ENCODE measurements around the gene ZNF732.

The ZNF732 gene

GRCh38 chr4:304969-305680, at the start of gene ZNF732:
Gene ZNF732, minus strand, starts transcription at chr4:305474. Its CDS starts 164 bp downstream, at chr4:305310.
- H3K36me3 ChIP-seq = no peaks in the 10 kb centered on the region
- H3K9me3 ChIP-seq (replicated peaks in 1 of 11) = peaks cover 65 to 99% (median 82%) of the 10 kb centered on the region in 11 experiments
- peak within 1 kb of the TSS in 7 of 10 experiments; percentile 6 to 28 (median 21); a peak in 3 of 20 replicates for H3K4me3 ChIP-seq
- H3K27me3 ChIP-seq = peaks cover 0 to 30% (median 0%) of the 10 kb centered on the region in 11 experiments; a peak in 8 of 22 replicates
- H3K4me2 ChIP-seq = peak within 1 kb of the TSS; percentile 49 to 85 (median 80)
- no peak within 1 kb of the TSS; a peak in 1 of 22 replicates for H3K9ac ChIP-seq
- peak within 1 kb of the TSS in 8 of 11 experiments; percentile 38 to 70 (median 54); a peak in 12 of 22 replicates for H3K27ac ChIP-seq
- peaks cover 0 to 6% (median 0%) of the 10 kb centered on the region in 11 experiments; a peak in 1 of 22 replicates for H4K20me1 ChIP-seq
- TF ChIP-seq Cebpa-rat (IDR thresholded peaks at IDR 0.05) = no peak
- H3K4me1 ChIP-seq = peaks cover 16 to 34% (median 27%) of the 10 kb centered on the region in 10 experiments

- TF ChIP-seq Cebpa-rat (IDR thresholded peaks at IDR 0.05) = no peak
- Histone ChIP-seq H3K9ac (no peak overlapping the region), H3K4me2 (no peak overlapping the region), H3K4me1 (peaks cover 6 to 13% (median 8%) of the 10 kb centered on the region in 10 experiments; a peak in 15 of 20 replicates), H3K27ac (no peak overlapping the region), H3K36me3 (peaks cover 63 to 67% (median 65%) of the 10 kb centered on the region in 11 experiments), H3K9me3 (replicated peaks in 1 of 11) (peaks cover 89 to 100% (median 94%) of the 10 kb centered on the region in 11 experiments), H3K27me3 (peaks cover 0 to 26% (median 15%) of the 10 kb centered on the region in 11 experiments; a peak in 11 of 22 replicates), H3K4me3 (peak overlapping the region in 7 of 10 experiments; percentile 1 to 95 (median 83); a peak in 7 of 20 replicates), H4K20me1 (no peaks in the 10 kb centered on the region)
These were observed 34.7 kb upstream of the ZNF732 start for GRCh38 chr4:340011-340410.

- Histone ChIP-seq H3K4me3 (peak overlapping the region; percentile 83 to 97 (median 94)), H3K4me2 (peak overlapping the region; percentile 68 to 91 (median 86)), H3K9me3 (replicated peaks in 1 of 11) (peaks cover 80 to 98% (median 89%) of the 10 kb centered on the region in 11 experiments), H4K20me1 (no peaks in the 10 kb centered on the region), H3K9ac (peak overlapping the region; percentile 87 to 94 (median 91); a peak in 21 of 22 replicates), H3K4me1 (peaks cover 6 to 13% (median 8%) of the 10 kb centered on the region in 10 experiments; a peak in 15 of 20 replicates), H3K36me3 (peaks cover 50 to 54% (median 52%) of the 10 kb centered on the region in 11 experiments), H3K27ac (peak overlapping the region in 10 of 11 experiments; percentile 83 to 94 (median 89); a peak in 17 of 22 replicates), H3K27me3 (peaks cover 0 to 26% (median 15%) of the 10 kb centered on the region in 11 experiments; a peak in 11 of 22 replicates)
- no peak for TF ChIP-seq Cebpa-rat (IDR thresholded peaks at IDR 0.05)
These were observed 33.5 kb upstream of the ZNF732 start for GRCh38 chr4:338759-339097.

GRCh38 chr4:337932-338758, 32.9 kb upstream of the ZNF732 start:
- Histone ChIP-seq H3K4me1 (peaks cover 6 to 13% (median 8%) of the 10 kb centered on the region in 10 experiments; a peak in 15 of 20 replicates), H4K20me1 (no peaks in the 10 kb centered on the region), H3K27ac (peak overlapping the region; percentile 81 to 94 (median 88)), H3K4me2 (peak overlapping the region; percentile 68 to 91 (median 86)), H3K9me3 (replicated peaks in 1 of 11) (peaks cover 75 to 96% (median 89%) of the 10 kb centered on the region in 11 experiments), H3K36me3 (peaks cover 44 to 48% (median 46%) of the 10 kb centered on the region in 11 experiments), H3K9ac (peak overlapping the region; percentile 87 to 94 (median 91)), H3K4me3 (peak overlapping the region; percentile 83 to 97 (median 94)), H3K27me3 (peaks cover 0 to 26% (median 15%) of the 10 kb centered on the region in 11 experiments; a peak in 11 of 22 replicates)
- no peak for TF ChIP-seq Cebpa-rat (IDR thresholded peaks at IDR 0.05)

GRCh38 chr4:337143-337931, 32.1 kb upstream of the ZNF732 start, which contains the start of gene ZNF141:
Gene ZNF141, plus strand, starts transcription at chr4:337814. Its CDS starts 170 bp downstream, at chr4:337984.
- Histone ChIP-seq H3K27me3 (peaks cover 0 to 26% (median 15%) of the 10 kb centered on the region in 11 experiments; a peak in 11 of 22 replicates), H3K4me1 (peaks cover 6 to 13% (median 8%) of the 10 kb centered on the region in 10 experiments; a peak in 15 of 20 replicates), H3K27ac (peak within 1 kb of the TSS; percentile 81 to 94 (median 88)), H3K36me3 (peaks cover 36 to 40% (median 38%) of the 10 kb centered on the region in 11 experiments), H4K20me1 (no peaks in the 10 kb centered on the region), H3K4me2 (peak within 1 kb of the TSS; percentile 68 to 91 (median 86)), H3K4me3 (peak within 1 kb of the TSS; percentile 83 to 97 (median 94)), H3K9me3 (replicated peaks in 1 of 11) (peaks cover 75 to 96% (median 89%) of the 10 kb centered on the region in 11 experiments), H3K9ac (peak within 1 kb of the TSS; percentile 87 to 94 (median 91))
- no peak for TF ChIP-seq Cebpa-rat (IDR thresholded peaks at IDR 0.05)

GRCh38 chr4:336893-337142, 31.5 kb upstream of the ZNF732 start:
- H3K4me2 ChIP-seq = peak overlapping the region; percentile 53 to 90 (median 76); a peak in 21 of 22 replicates
- peak overlapping the region; percentile 77 to 94 (median 88); a peak in 20 of 22 replicates for H3K27ac ChIP-seq
- H3K27me3 ChIP-seq = peaks cover 0 to 26% (median 15%) of the 10 kb centered on the region in 11 experiments; a peak in 11 of 22 replicates
- no peaks in the 10 kb centered on the region for H4K20me1 ChIP-seq
- peaks cover 73 to 96% (median 87%) of the 10 kb centered on the region in 11 experiments for H3K9me3 ChIP-seq (replicated peaks in 1 of 11)
- H3K36me3 ChIP-seq = peaks cover 31 to 35% (median 33%) of the 10 kb centered on the region in 11 experiments
- H3K4me1 ChIP-seq = peaks cover 6 to 13% (median 8%) of the 10 kb centered on the region in 10 experiments; a peak in 15 of 20 replicates
- peak overlapping the region; percentile 67 to 94 (median 90); a peak in 21 of 22 replicates for H3K9ac ChIP-seq
- peak overlapping the region; percentile 83 to 97 (median 94) for H3K4me3 ChIP-seq
- TF ChIP-seq Cebpa-rat (IDR thresholded peaks at IDR 0.05) = no peak

- Histone ChIP-seq H3K27me3 (peaks cover 0 to 26% (median 15%) of the 10 kb centered on the region in 11 experiments; a peak in 11 of 22 replicates), H3K9ac (no peak overlapping the region; a peak in 1 of 22 replicates), H3K27ac (peak overlapping the region in 1 of 11 experiments; percentile 90; a peak in 1 of 22 replicates), H3K9me3 (replicated peaks in 1 of 11) (peaks cover 72 to 96% (median 86%) of the 10 kb centered on the region in 11 experiments), H4K20me1 (no peaks in the 10 kb centered on the region), H3K36me3 (peaks cover 26 to 30% (median 28%) of the 10 kb centered on the region in 11 experiments), H3K4me3 (peak overlapping the region; percentile 83 to 97 (median 94); a peak in 16 of 20 replicates), H3K4me2 (peak overlapping the region in 3 of 11 experiments; percentile 53 to 90 (median 76); a peak in 5 of 22 replicates), H3K4me1 (peaks cover 6 to 13% (median 8%) of the 10 kb centered on the region in 10 experiments; a peak in 15 of 20 replicates)
- no peak for TF ChIP-seq Cebpa-rat (IDR thresholded peaks at IDR 0.05)
These were observed 31.0 kb upstream of the ZNF732 start for GRCh38 chr4:336099-336892.
